Right lobe of liver (tissue), 6 donors: ENCODE results near the gene HSPB3. TPM values are rescaled to one million over a fixed set of nuclear protein-coding genes. Genes with fewer than 3 reads are reported as not detected.
A peak's percentile ranks its signal among the peaks of the same experiment; 100 is the strongest.
"Not testable (repeated sequence)": the region's sequence is repeated elsewhere in the genome, so short reads cannot be mapped to it uniquely, and the experiment has no call there.

Source experiments
- ATAC-seq, 4 donors: fragments of 200-7000 bp; cut with Tn5 transposase; one replicate each; pipeline ENCODE4 v1.9.1; 2020; ENCODE audit warnings: mild to moderate bottlenecking in 4 of 4, moderate library complexity in 4 of 4
- DNase-seq, 3 donors: peaks; one replicate each; pipeline ENCODE4 v3.0.0-alpha.2; 2020
- H3K27ac ChIP-seq, 3 donors: fragments of 200-600 bp; one replicate each; pipeline ENCODE4 v1.8.0; 2022
- H3K27me3 ChIP-seq, 2 donors: fragments of 200-600 bp; one replicate each; pipeline ENCODE4 v1.8.0; 2022
- H3K36me3 ChIP-seq, 4 donors: fragments of 200-600 bp; sonication (generic) in 1 of 4; one replicate each; pipeline versions ENCODE4 v1.5.1 to v1.8.0; 2017 to 2022; ENCODE audit warnings: control low read depth in 1 of 4
- H3K4me1 ChIP-seq, 4 donors: fragments of 200-600 bp; sonication (generic) in 1 of 4; one replicate each; pipeline versions ENCODE4 v1.5.1 to v1.8.0; 2017 to 2022; ENCODE audit warnings: control low read depth in 1 of 4
- H3K4me3 ChIP-seq, 3 donors: fragments of 200-600 bp; one replicate each; pipeline ENCODE4 v1.8.0; 2022
- H3K9me3 ChIP-seq, 4 donors: fragments of 200-600 bp; sonication (generic) in 1 of 4; one replicate each; pipeline versions ENCODE4 v1.5.1 to v1.8.0; 2017 to 2022; ENCODE audit warnings: control low read depth in 1 of 4
- POLR2A ChIP-seq: fragments of 450-650 bp; IDR thresholded peaks from one replicate; pipeline ENCODE4 v1.6.1; 2017; ENCODE audit warnings: antibody characterized with exemption, mild to moderate bottlenecking
- WGBS: methylation state at CpG from one replicate; pipeline ENCODE4 v1.1.6; 2018; ENCODE audit warnings: low coverage, low lambda C conversion rate; ENCODE audit not compliant: insufficient coverage; ENCODE audit errors: missing lambda C conversion rate; 5-methylcytosine and 5-hydroxymethylcytosine counted together
- intact Hi-C, 2 donors: fragments of 100-400 bp; cut with DNase I; formaldehyde crosslinking; loops; one replicate each; pipeline versions ENCODE4 v1.11.2 to v1.14.1; 2022
- total RNA-seq, 6 experiments: library from RNA; depleted of rRNA in 2 of 6; stranded (reverse); fragments of >200 nt in 2 of 6; fragmentation: NEBNext Ultra II Directional in 3 of 6; extraction: Animal tissue kit (Norgen Biotek cat#: 25700) in 3 of 6; gene quantifications; one replicate each; pipeline versions ENCODE4 v1.1.0 to v1.2.4, GENCODE V29; 2016 to 2023
- TF ChIP-seq, protein P1 (sequence below), 4 donors: fragments of 200-600 bp in 3 of 4; fragments of 450-650 bp in 1 of 4; IDR thresholded peaks; one replicate each; pipeline versions ENCODE4 v1.5.1 to v1.8.0; 2016 to 2022; ENCODE audit warnings: antibody characterized with exemption in 4 of 4, mild to moderate bottlenecking in 2 of 4
- donor health status: DM: no; HTN: yes; CAD: no.
- donor health status: DM: no; HTN: no; CAD: no.
- donor health status: DM: no; HTN: no; CAD: no.
- donor health status: DM: no; HTN: yes; CAD: no.
- donor health status: DM: no; HTN: yes; CAD: no.

HSPB3 gene
- total RNA-seq, 6 experiments from 2014 or later, result 0.43 TPM; not detected in 5

DNA sequence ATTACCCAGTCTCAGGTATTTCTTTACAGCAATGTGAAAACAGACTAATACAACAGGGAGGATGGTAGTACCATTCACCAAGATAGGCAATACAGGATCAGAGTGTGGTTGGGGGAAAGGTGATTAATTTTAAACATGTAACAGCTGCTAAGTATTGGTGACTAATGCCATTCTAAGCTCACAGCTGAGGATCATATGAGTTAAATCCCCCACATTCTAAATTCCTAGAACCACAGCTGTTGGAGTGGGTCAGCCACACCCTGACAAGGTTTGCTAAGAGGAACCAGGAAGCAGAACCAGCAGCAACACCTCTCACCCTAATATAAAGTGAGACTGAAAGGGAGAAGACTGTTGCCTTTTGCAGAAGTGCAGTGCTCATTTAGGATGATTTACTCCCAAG lies 24.8 kb downstream of the HSPB3 start:
- ATAC-seq (no peak), DNase-seq (no peak)
- Histone ChIP-seq H3K4me3 (no peak overlapping the region), H3K27me3 (no peaks in the 10 kb centered on the region), H3K27ac (no peak overlapping the region), H3K36me3 (no peaks in the 10 kb centered on the region), H3K9me3 (no peaks in the 10 kb centered on the region), H3K4me1 (no peaks in the 10 kb centered on the region)
- intact Hi-C loops, result loop anchor here in 1 of 2 donors (10.0 kb wide), 1 partner anchor 235 kb away; no protein-coding TSS in a partner anchor
- TF ChIP-seq, protein P1, sequence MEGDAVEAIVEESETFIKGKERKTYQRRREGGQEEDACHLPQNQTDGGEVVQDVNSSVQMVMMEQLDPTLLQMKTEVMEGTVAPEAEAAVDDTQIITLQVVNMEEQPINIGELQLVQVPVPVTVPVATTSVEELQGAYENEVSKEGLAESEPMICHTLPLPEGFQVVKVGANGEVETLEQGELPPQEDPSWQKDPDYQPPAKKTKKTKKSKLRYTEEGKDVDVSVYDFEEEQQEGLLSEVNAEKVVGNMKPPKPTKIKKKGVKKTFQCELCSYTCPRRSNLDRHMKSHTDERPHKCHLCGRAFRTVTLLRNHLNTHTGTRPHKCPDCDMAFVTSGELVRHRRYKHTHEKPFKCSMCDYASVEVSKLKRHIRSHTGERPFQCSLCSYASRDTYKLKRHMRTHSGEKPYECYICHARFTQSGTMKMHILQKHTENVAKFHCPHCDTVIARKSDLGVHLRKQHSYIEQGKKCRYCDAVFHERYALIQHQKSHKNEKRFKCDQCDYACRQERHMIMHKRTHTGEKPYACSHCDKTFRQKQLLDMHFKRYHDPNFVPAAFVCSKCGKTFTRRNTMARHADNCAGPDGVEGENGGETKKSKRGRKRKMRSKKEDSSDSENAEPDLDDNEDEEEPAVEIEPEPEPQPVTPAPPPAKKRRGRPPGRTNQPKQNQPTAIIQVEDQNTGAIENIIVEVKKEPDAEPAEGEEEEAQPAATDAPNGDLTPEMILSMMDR (IDR thresholded peaks at IDR 0.05), result no peak
- TF ChIP-seq POLR2A, result no peak

- no peak for DNase-seq
- H3K36me3 ChIP-seq, result no peaks in the 10 kb centered on the region
- intact Hi-C loops, result loop anchor here in 1 of 2 donors (10.0 kb wide), 1 partner anchor 240 kb away; no protein-coding TSS in a partner anchor
- TF ChIP-seq, protein P1 (IDR thresholded peaks at IDR 0.05), result no peak
- no peak for TF ChIP-seq POLR2A
- no peaks in the 10 kb centered on the region for H3K9me3 ChIP-seq
- ATAC-seq, result no peak
- no peaks in the 10 kb centered on the region for H3K27me3 ChIP-seq
- WGBS, result 68% methylated on average over 5 of the region's 5 CpGs
- H3K27ac ChIP-seq, result no peak overlapping the region
- no peaks in the 10 kb centered on the region for H3K4me1 ChIP-seq
- no peak overlapping the region for H3K4me3 ChIP-seq
Measured at GRCh38 chr5:54484219-54484894, 28.9 kb downstream of the HSPB3 start.

DNA sequence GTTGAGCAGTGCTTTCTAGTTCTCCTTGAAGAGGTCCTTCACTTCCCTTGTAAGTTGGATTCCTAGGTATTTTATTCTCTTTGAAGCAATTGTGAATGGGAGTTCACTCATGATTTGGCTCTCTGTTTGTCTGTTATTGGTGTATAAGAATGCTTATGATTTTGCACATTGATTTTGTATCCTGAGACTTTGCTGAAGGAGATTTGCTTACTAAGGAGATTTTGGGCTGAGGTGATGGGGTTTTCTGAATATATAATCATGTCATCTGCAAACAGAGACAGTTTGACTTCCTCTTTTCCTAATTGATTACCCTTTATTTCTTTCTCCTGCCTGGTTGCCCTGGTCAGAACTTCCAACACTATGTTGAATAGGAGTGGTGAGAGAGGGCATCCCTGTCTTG lies 30.2 kb downstream of the HSPB3 start:
- H3K4me1 ChIP-seq, H3K27me3 ChIP-seq, DNase-seq, H3K4me3 ChIP-seq, ATAC-seq, H3K36me3 ChIP-seq, H3K27ac ChIP-seq, H3K9me3 ChIP-seq: not testable (repeated sequence)
- intact Hi-C loops, result loop anchor here in 1 of 2 donors (10.0 kb wide), 1 partner anchor 241 kb away; no protein-coding TSS in a partner anchor

DNA sequence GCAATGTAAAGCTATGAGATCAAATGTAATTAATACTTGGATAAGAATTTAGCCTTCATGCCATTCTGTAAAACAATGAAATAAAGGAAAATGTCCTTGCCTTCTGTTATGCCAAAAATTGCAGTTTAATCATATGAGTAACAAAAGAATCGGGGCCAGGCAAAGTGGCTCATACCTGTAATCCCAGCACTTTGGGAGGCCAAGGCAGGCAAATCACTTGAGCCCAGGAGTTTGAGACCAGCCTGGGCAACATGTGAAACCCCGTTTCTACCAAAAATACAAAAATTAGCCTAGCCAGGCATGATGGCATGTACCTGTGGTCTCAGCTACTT lies 34.1 kb downstream of the HSPB3 start:
- H3K4me1 ChIP-seq, H3K27ac ChIP-seq, H3K27me3 ChIP-seq, ATAC-seq, DNase-seq, H3K4me3 ChIP-seq, H3K9me3 ChIP-seq, H3K36me3 ChIP-seq: not testable (repeated sequence)
- WGBS, result 21% methylated on average over 2 of the region's 2 CpGs
- intact Hi-C loops, result loop anchor here in 1 of 2 donors (10.0 kb wide), 1 partner anchor 245 kb away; no protein-coding TSS in a partner anchor

GRCh38 chr5:54491326-54491725 lies 35.8 kb downstream of the HSPB3 start:
- H3K27ac ChIP-seq, result no peak overlapping the region
- no peaks in the 10 kb centered on the region for H3K4me1 ChIP-seq
- H3K27me3 ChIP-seq, result no peaks in the 10 kb centered on the region
- H3K36me3 ChIP-seq, result no peaks in the 10 kb centered on the region
- ATAC-seq (peak in 1 of 4 donors; percentile 22), DNase-seq (no peak)
- no peaks in the 10 kb centered on the region for H3K9me3 ChIP-seq
- TF ChIP-seq, protein P1 (IDR thresholded peaks at IDR 0.05), result no peak
- TF ChIP-seq POLR2A, result no peak
- intact Hi-C loops, result no loop called here
- WGBS, result 86% methylated on average over 1 of the region's 1 CpG
- no peak overlapping the region for H3K4me3 ChIP-seq
